ENCODE data around the gene DOCK3. TPM values are rescaled to one million over a fixed set of nuclear protein-coding genes. Genes with fewer than 3 reads are reported as not detected.
"Not testable (repeated sequence)": the region's sequence is repeated elsewhere in the genome, so short reads cannot be mapped to it uniquely, and the experiment has no call there.

DOCK3 gene
- total RNA-seq, 4 donors from 2014 or later, result 4.0 to 6.3 (median 5.8) TPM

- 23 to 32% methylated on average over 3 of the region's 3 CpGs for WGBS, 2 donors
- H3K4me1 ChIP-seq, result no peaks in the 10 kb centered on the region
- H3K9me3 ChIP-seq, result no peaks in the 10 kb centered on the region
- TF ChIP-seq CTCF (IDR thresholded peaks at IDR 0.05) (no peak), EP300 (IDR thresholded peaks at IDR 0.05) (no peak), POLR2A (IDR thresholded peaks at IDR 0.05) (no peak)
- DNase-seq (ENCODE audit: low spot score in 2 of 2), result no peak
- no peak overlapping the region for H3K27ac ChIP-seq
- no peaks in the 10 kb centered on the region for H3K27me3 ChIP-seq
- no peaks in the 10 kb centered on the region for H3K36me3 ChIP-seq
- H3K4me3 ChIP-seq, result no peak overlapping the region
Measured at GRCh38 chr3:50817756-50818529, 143.2 kb downstream of the DOCK3 start.

DNA sequence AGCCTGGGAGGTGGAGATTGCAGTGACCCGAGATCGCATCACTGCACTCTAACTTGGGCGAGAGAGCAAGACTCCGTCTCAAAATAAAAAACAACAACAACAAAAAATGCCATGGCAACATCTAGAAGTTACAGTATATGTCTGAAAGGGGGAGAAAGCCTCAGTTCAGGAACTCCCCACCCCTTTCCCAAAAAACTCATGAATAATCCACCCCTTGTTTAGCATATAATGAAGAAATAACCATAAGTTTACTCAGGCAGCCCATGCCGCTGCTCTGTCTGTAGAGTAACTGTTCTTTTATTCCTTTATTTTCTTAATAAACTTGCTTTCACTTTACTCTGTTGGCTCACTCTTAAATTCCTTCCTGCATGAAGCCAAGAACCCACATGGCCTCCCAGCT, 145.2 kb downstream of the DOCK3 start:
- no peaks in the 10 kb centered on the region for H3K36me3 ChIP-seq
- H3K27ac ChIP-seq, result no peak overlapping the region
- no peaks in the 10 kb centered on the region for H3K9me3 ChIP-seq
- no peak overlapping the region for H3K4me3 ChIP-seq
- WGBS, 2 donors, result 89 to 93% methylated on average over 5 of the region's 5 CpGs
- DNase-seq (ENCODE audit: low spot score in 2 of 2), result no peak
- H3K27me3 ChIP-seq, result no peaks in the 10 kb centered on the region
- no peaks in the 10 kb centered on the region for H3K4me1 ChIP-seq
- no peak for TF ChIP-seq CTCF (IDR thresholded peaks at IDR 0.05)
- TF ChIP-seq EP300 (IDR thresholded peaks at IDR 0.05), result no peak
- no peak for TF ChIP-seq POLR2A (IDR thresholded peaks at IDR 0.05)

DNA sequence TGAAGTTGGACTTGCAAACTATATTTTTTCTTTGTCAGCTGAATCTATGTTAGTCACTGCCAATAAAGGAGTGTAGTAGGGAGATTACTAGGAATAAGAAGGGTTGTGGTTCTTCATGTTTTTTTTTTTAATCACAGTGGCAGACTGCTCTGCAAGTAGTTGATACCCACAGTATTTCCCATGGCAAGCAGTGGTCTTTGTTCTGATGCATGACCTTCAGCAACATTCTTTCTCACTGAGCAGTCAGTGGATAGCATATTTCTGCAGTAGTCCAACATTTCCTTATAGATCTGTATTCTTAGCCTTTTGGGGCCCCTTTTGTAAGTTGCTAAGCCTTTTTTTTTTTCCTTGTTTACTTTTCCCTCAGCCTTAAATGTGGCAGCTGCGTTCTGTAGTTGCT, 151.1 kb downstream of the DOCK3 start:
- no peak for TF ChIP-seq EP300 (IDR thresholded peaks at IDR 0.05)
- no peak for TF ChIP-seq CTCF (IDR thresholded peaks at IDR 0.05)
- no peak for TF ChIP-seq POLR2A (IDR thresholded peaks at IDR 0.05)
- H3K27me3 ChIP-seq, result no peaks in the 10 kb centered on the region
- DNase-seq (ENCODE audit: low spot score in 2 of 2), result no peak
- H3K36me3 ChIP-seq, result no peaks in the 10 kb centered on the region
- no peak overlapping the region for H3K27ac ChIP-seq
- H3K9me3 ChIP-seq, result no peaks in the 10 kb centered on the region
- no peak overlapping the region for H3K4me3 ChIP-seq
- H3K4me1 ChIP-seq, result no peaks in the 10 kb centered on the region
- WGBS, 2 donors, result 20 to 35% methylated on average over 1 of the region's 1 CpG

GRCh38 chr3:50830451-50830850, 155.7 kb downstream of the DOCK3 start:
- no peak for DNase-seq (ENCODE audit: low spot score in 2 of 2)
- no peaks in the 10 kb centered on the region for H3K4me1 ChIP-seq
- no peaks in the 10 kb centered on the region for H3K36me3 ChIP-seq

DNA sequence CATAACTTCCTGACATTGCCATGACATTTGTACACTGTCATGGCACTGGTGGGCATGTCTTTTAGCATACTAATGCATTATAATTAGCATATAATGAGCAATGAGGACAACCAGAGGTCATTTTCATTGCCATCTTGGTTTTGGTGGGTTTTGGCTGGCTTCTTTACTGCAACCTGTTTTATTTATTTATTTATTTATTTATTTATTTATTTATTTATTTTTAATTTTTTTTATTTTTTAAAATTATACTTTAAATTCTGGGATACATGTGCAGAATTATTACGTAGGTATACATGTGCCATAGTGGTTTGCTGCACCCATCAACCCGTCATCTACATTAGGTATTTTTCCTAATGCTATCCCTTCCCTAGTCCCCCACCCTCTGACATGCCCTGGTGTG, 156.3 kb downstream of the DOCK3 start:
- not testable (repeated sequence) for DNase-seq (ENCODE audit: low spot score in 2 of 2); H3K36me3 ChIP-seq; H3K27ac ChIP-seq; H3K9me3 ChIP-seq; H3K4me1 ChIP-seq; H3K4me3 ChIP-seq; H3K27me3 ChIP-seq
- WGBS, 2 donors, result 88 to 96% methylated on average over 2 of the region's 2 CpGs

More at GRCh38 chr3:50830451-50830850, 155.7 kb downstream of the DOCK3 start:
- 80 to 89% methylated on average over 3 of the region's 3 CpGs for WGBS, 2 donors
- no peaks in the 10 kb centered on the region for H3K27me3 ChIP-seq
- peaks cover 0 to 7% (median 0%) of the 10 kb centered on the region in 4 donors for H3K9me3 ChIP-seq
- no peak overlapping the region for H3K4me3 ChIP-seq
- H3K27ac ChIP-seq, result no peak overlapping the region
- no peak for TF ChIP-seq EP300 (IDR thresholded peaks at IDR 0.05)
- TF ChIP-seq CTCF (IDR thresholded peaks at IDR 0.05), result no peak
- no peak for TF ChIP-seq POLR2A (IDR thresholded peaks at IDR 0.05)
